GM12878 (cell line): ENCODE data around the gene TAF9. TPM values are rescaled to one million over a fixed set of nuclear protein-coding genes. Genes with fewer than 3 reads are reported as not detected.

Source experiments
- ATAC-seq: fragments of 200-7000 bp; cut with Tn5 transposase; 3 replicates; pipeline ENCODE4 v1.9.1; 2020; ENCODE audit warnings: mild to moderate bottlenecking, moderate library complexity
- BruUV-seq: library from RNA; stranded (reverse); fragments of 400-500 nt; replicated peaks from 2 replicates; lab custom pipeline; 2021; lab: Mats Ljungman, UMichigan
- CTCF ChIA-PET: fragments of 300-600 bp; sonication (Branson Sonifier 250); formaldehyde crosslinking; extraction: SDS; loops from one replicate; lab custom pipeline; 2021; ENCODE audit warnings: inconsistent platforms; lab: Yijun Ruan, JAX
- POLR2A ChIA-PET: fragments of 350-600 bp; formaldehyde crosslinking; extraction: SDS; loops from one replicate; lab custom pipeline; 2021; ENCODE audit warnings: inconsistent platforms; lab: Charles Lee
- RAD21 ChIA-PET: fragments of 300-600 bp; sonication (Branson Sonifier 250); formaldehyde crosslinking; loops from one replicate; lab custom pipeline; 2023; ENCODE audit warnings: antibody characterized with exemption; ENCODE audit not compliant: unreplicated experiment; lab: Charles Lee
- SMC1A ChIA-PET: fragments of 300-600 bp; sonication (Branson Sonifier 250); formaldehyde crosslinking; loops from one replicate; lab custom pipeline; 2023; ENCODE audit not compliant: unreplicated experiment, uncharacterized antibody; lab: Charles Lee
- DNase-seq: peaks from one replicate; pipeline ENCODE4 v3.0.0-alpha.2; 2011; ENCODE audit warnings: low read depth, low spot score
- FAIRE-seq: peaks from 3 replicates; lab custom pipeline; 2011; peaks lifted over from hg19 to GRCh38; lab: Jason Lieb, UNC
- H2AFZ ChIP-seq: 2 replicates; pipeline ENCODE4 v1.6.0; 2011; ENCODE audit warnings: low read depth, low read length, control low read depth; ENCODE audit not compliant: control insufficient read depth
- H3K27ac ChIP-seq: 2 replicates; pipeline ENCODE4 v1.5.1; 2011; ENCODE audit warnings: control low read depth; ENCODE audit not compliant: control insufficient read depth, insufficient read depth
- H3K27me3 ChIP-seq, 2 experiments: replicated peaks in 1 of 2; 2 replicates each; pipeline versions ENCODE4 v1.6.0 to v1.6.1; 2011; ENCODE audit warnings: low read length in 1 of 2; ENCODE audit not compliant: control insufficient read depth in 2 of 2, insufficient read depth in 2 of 2
- H3K36me3 ChIP-seq, 2 experiments: 2 replicates each; pipeline ENCODE4 v1.5.1; 2011; ENCODE audit warnings: low read length in 1 of 2; ENCODE audit not compliant: control insufficient read depth in 2 of 2, insufficient read depth in 2 of 2
- H3K4me1 ChIP-seq: 2 replicates; pipeline ENCODE4 v1.6.1; 2011; ENCODE audit warnings: mild to moderate bottlenecking, low read length, moderate library complexity, mixed read lengths; ENCODE audit not compliant: control insufficient read depth, insufficient read depth
- H3K4me2 ChIP-seq: 2 replicates; pipeline ENCODE4 v1.6.0; 2011; ENCODE audit warnings: control low read depth; ENCODE audit not compliant: control insufficient read depth, insufficient read depth
- H3K4me3 ChIP-seq: fragments of 200-600 bp; sonication (generic); 2 replicates; pipeline ENCODE4 v1.5.1; 2016
- H3K79me2 ChIP-seq: 2 replicates; pipeline ENCODE4 v1.6.0; 2011; ENCODE audit warnings: low read length; ENCODE audit not compliant: control insufficient read depth, insufficient read depth
- H3K9ac ChIP-seq: 2 replicates; pipeline ENCODE4 v1.8.0; 2011; ENCODE audit warnings: low read length, control low read depth, mixed read lengths; ENCODE audit not compliant: control insufficient read depth, insufficient read depth
- H3K9me3 ChIP-seq: replicated peaks from 3 replicates; pipeline ENCODE4 v1.5.1; 2011; ENCODE audit warnings: mild to moderate bottlenecking, low read length; ENCODE audit not compliant: control insufficient read depth, insufficient read depth
- H4K20me1 ChIP-seq: 2 replicates; pipeline ENCODE4 v1.6.0; 2011; ENCODE audit not compliant: control insufficient read depth, insufficient read depth
- EED ChIP-seq: sonication (generic); IDR thresholded peaks from 2 replicates; pipeline ENCODE4 v1.6.1; 2016; ENCODE audit warnings: antibody characterized with exemption, low read depth
- NFIC ChIP-seq: IDR thresholded peaks from 2 replicates; pipeline ENCODE4 v1.6.1; 2012; ENCODE audit warnings: low read depth, mild to moderate bottlenecking, inconsistent platforms, low read length, moderate library complexity
- NR2C2 ChIP-seq: IDR thresholded peaks from 2 replicates; pipeline ENCODE4 v1.6.1; 2011; ENCODE audit warnings: borderline replicate concordance, low read depth; ENCODE audit not compliant: control insufficient read depth, insufficient read length
- POLR2AphosphoS2 ChIP-seq: IDR thresholded peaks from 2 replicates; pipeline ENCODE4 v1.6.1; 2011; ENCODE audit warnings: low read depth, mild to moderate bottlenecking, low read length, improper control_type of control experiment, moderate library complexity
- RCOR1 ChIP-seq: conservative IDR thresholded peaks from 2 replicates; pipeline ENCODE4 v1.6.1; 2012; ENCODE audit warnings: low read depth, low read length, improper control_type of control experiment
- SREBF2 ChIP-seq: IDR thresholded peaks from 2 replicates; pipeline ENCODE4 v1.6.1; 2012; ENCODE audit warnings: mild to moderate bottlenecking, low read length
- TBL1XR1 ChIP-seq: IDR thresholded peaks from 2 replicates; pipeline ENCODE4 v1.6.1; 2012; ENCODE audit warnings: low read depth, low read length, improper control_type of control experiment
- WGBS: methylation state at CpG from one replicate; pipeline ENCODE4 v1.1.6; 2016; ENCODE audit warnings: low lambda C conversion rate; ENCODE audit not compliant: insufficient replicate concordance, insufficient coverage; ENCODE audit errors: missing lambda C conversion rate; 5-methylcytosine and 5-hydroxymethylcytosine counted together
- in situ Hi-C: fragments of 300-500 bp; cut with MboI; formaldehyde crosslinking; loops from 9 replicates; pipeline ENCODE4 v1.14.3; 2018; ENCODE audit warnings: mixed read lengths
- intact Hi-C: fragments of 100-400 bp; cut with micrococcal nuclease; formaldehyde crosslinking; loops from one replicate; pipeline ENCODE4 v1.14.2; 2022; ENCODE audit not compliant: unreplicated experiment
- polyA plus RNA-seq, 11 experiments: library from polyadenylated mRNA; depleted of rRNA in 4 of 11; unstranded in 6 of 11; stranded (reverse) in 5 of 11; fragments of >200 nt; fragmentation: Nextera tagmentation in 4 of 11; fragmentation: Illumina TruSeq in 1 of 11; extraction: Ambion mirVana in 4 of 11; extraction: Trizol in 1 of 11; gene quantifications; 1 replicate in 1 of 11; 2 replicates in 10 of 11; pipeline versions ENCODE4 v1.2.1 to v1.2.3, GENCODE V29; 2011 to 2016; ENCODE audit warnings: inconsistent platforms in 2 of 11, missing spikeins in 2 of 11, low read depth in 1 of 11
- total RNA-seq, 4 experiments: library from RNA; depleted of rRNA in 3 of 4; stranded (reverse); fragments of >200 nt in 3 of 4; fragmentation: Illumina TruSeq in 1 of 4; extraction: Trizol in 1 of 4; gene quantifications; 2 replicates each; pipeline versions ENCODE4 v1.2.1 to v1.2.3, GENCODE V29; 2013 to 2021
- TF ChIP-seq, protein P1 (sequence below): IDR thresholded peaks from 2 replicates; pipeline ENCODE4 v1.6.1; 2011; ENCODE audit warnings: low read depth, mild to moderate bottlenecking, low read length, moderate library complexity, borderline replicate concordance; ENCODE audit errors: extremely low read depth
- TF ChIP-seq, protein P2 (sequence below): IDR thresholded peaks from 2 replicates; pipeline ENCODE4 v1.6.1; 2011; ENCODE audit warnings: mild to moderate bottlenecking, low read depth, low read length, moderate library complexity; ENCODE audit not compliant: insufficient replicate concordance

TAF9 gene
- total and polyA plus RNA-seq, 10 of the 15 experiments (the other 5 are each of a cell fraction or from before 2014, with no cell fraction given) = 64.4 to 318 (median 150) TPM

DNA sequence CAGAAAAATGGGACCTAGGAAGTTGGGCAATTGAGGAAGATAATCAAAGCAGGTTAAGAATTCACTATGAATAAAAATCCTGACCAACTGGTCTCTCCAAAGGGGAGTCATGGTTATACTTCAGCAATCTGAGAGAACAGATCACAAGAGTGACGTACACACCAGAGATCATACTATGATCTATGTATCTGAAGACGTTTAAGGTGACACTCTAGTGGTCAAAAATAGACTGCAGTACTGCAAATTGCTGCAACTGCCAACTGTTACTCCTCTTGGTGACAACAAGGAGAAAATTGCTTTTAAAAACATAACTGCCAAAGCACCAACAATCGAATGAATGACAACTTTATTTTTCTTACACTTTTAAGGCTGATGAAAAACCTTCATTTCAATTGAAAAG, 4.9 kb downstream of the TAF9 start (continued):
- TF ChIP-seq SREBF2 (no peak), NR2C2 (no peak), POLR2AphosphoS2 (no peak), NFIC (no peak), TBL1XR1 (no peak)

DNA sequence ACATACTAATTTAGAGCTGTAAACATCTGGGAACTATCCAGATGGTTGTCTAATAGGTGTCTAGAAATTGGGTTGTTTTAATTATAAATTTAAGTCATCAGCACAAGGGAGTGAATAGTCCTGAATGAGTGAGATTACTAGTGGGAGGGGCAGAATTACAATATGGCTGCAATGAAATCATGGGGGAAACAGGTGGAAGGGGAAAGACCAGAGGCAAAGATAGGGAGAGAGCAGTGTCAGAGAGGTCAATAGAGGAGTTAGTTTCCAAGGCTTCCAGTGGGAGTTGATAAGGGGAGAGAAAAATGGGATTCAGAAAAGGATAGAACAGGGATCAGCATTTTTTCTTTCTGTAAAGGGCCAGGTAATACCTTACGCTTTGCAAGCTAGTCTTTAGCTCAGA, 8.9 kb downstream of the TAF9 start:
- no peak for TF ChIP-seq RCOR1
- TF ChIP-seq, protein P1, sequence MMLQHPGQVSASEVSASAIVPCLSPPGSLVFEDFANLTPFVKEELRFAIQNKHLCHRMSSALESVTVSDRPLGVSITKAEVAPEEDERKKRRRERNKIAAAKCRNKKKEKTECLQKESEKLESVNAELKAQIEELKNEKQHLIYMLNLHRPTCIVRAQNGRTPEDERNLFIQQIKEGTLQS = no peak
- TF ChIP-seq, protein P2, sequence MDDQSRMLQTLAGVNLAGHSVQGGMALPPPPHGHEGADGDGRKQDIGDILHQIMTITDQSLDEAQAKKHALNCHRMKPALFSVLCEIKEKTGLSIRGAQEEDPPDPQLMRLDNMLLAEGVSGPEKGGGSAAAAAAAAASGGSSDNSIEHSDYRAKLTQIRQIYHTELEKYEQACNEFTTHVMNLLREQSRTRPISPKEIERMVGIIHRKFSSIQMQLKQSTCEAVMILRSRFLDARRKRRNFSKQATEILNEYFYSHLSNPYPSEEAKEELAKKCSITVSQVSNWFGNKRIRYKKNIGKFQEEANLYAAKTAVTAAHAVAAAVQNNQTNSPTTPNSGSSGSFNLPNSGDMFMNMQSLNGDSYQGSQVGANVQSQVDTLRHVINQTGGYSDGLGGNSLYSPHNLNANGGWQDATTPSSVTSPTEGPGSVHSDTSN = no peak
- no peak for TF ChIP-seq EED
- TF ChIP-seq, all 136 proteins: peak for 0
- FAIRE-seq (no peak), ATAC-seq (no peak), DNase-seq (no peak)
- intact Hi-C loops (loop anchor here (10.0 kb wide), 3 partner anchors 96 to 196 kb away; partner anchors contain the start of genes CCNB1 and CDK7), in situ Hi-C loops (no loop called here)
- 100% methylated on average over 1 of the region's 1 CpG for WGBS
- Histone ChIP-seq H3K9ac (no peak overlapping the region), H3K79me2 (peaks cover 15% of the 10 kb centered on the region), H3K27me3 (no peaks in the 10 kb centered on the region), H3K9me3 (no peaks in the 10 kb centered on the region), H3K36me3 (peaks cover 0 to 15% of the 10 kb centered on the region in 2 experiments; a peak in 3 of 4 replicates), H3K4me2 (no peak overlapping the region), H3K4me1 (no peaks in the 10 kb centered on the region), H3K27ac (no peak overlapping the region), H2AFZ (no peak overlapping the region), H4K20me1 (no peaks in the 10 kb centered on the region), H3K4me3 (no peak overlapping the region)
- ChIA-PET CTCF (interaction anchor here (0.6 to 1.0 kb wide), 2 partner anchors 24 to 126 kb away, joined by 3 read pairs; partner anchors contain the start of gene CDK7), RAD21 (no interaction called here), SMC1A (interaction anchor here (0.6 to 1.1 kb wide), 3 partner anchors 9 to 267 kb away, joined by 3 to 5 read pairs (median 3); partner anchors contain the start of genes AK6, RAD17, SLC30A5 and TAF9), POLR2A (no interaction called here)
- BruUV-seq = no TSS peak
